H1 (cell line): ENCODE results near the gene MACF1. TPM values are rescaled to one million over a fixed set of nuclear protein-coding genes. Genes with fewer than 3 reads are reported as not detected.

Experiments
- CTCF ChIA-PET: fragments of 300-600 bp; sonication (Branson Sonifier 250); formaldehyde crosslinking; loops from one replicate; lab custom pipeline; 2021; ENCODE audit not compliant: partially characterized antibody; lab: Charles Lee
- POLR2A ChIA-PET: fragments of 300-600 bp; sonication (Branson Sonifier 250); formaldehyde crosslinking; loops from one replicate; lab custom pipeline; 2021; ENCODE audit warnings: inconsistent platforms; ENCODE audit not compliant: partially characterized antibody; lab: Charles Lee
- DNase-seq, 2 experiments: peaks; one replicate each; pipeline versions ENCODE4 v3.0.0 to v3.0.0-alpha.2; 2010 to 2022; ENCODE audit warnings: low spot score in 2 of 2, low read depth in 1 of 2, mixed read lengths in 1 of 2
- FAIRE-seq: peaks from 2 replicates; lab custom pipeline; 2011; peaks lifted over from hg19 to GRCh38; lab: Jason Lieb, UNC
- H2AFZ ChIP-seq: 2 replicates; pipeline ENCODE4 v1.8.1; 2012; ENCODE audit warnings: low read length, inconsistent platforms
- H2AK5ac ChIP-seq: 2 replicates; pipeline ENCODE4 v1.6.1; 2013; ENCODE audit warnings: low read depth, low read length
- H2BK120ac ChIP-seq: replicated peaks from 2 replicates; pipeline ENCODE3; 2013; ENCODE audit warnings: low read depth, low read length, inconsistent platforms
- H2BK12ac ChIP-seq: 2 replicates; pipeline ENCODE4 v1.6.1; 2013; ENCODE audit warnings: low read depth, low read length
- H2BK15ac ChIP-seq: 2 replicates; pipeline ENCODE4 v1.6.1; 2013; ENCODE audit warnings: low read length
- H2BK20ac ChIP-seq: 2 replicates; pipeline ENCODE4 v1.6.1; 2013; ENCODE audit warnings: low read length
- H2BK5ac ChIP-seq: 2 replicates; pipeline ENCODE4 v1.6.1; 2013; ENCODE audit warnings: low read depth, low read length
- H3K14ac ChIP-seq: 2 replicates; pipeline ENCODE4 v1.6.1; 2013; ENCODE audit warnings: inconsistent platforms; ENCODE audit not compliant: insufficient read length
- H3K18ac ChIP-seq: 2 replicates; pipeline ENCODE4 v1.6.1; 2013; ENCODE audit warnings: low read length; ENCODE audit errors: extremely low read depth
- H3K23ac ChIP-seq: 2 replicates; pipeline ENCODE4 v1.6.1; 2013; ENCODE audit warnings: inconsistent platforms; ENCODE audit not compliant: insufficient read length
- H3K23me2 ChIP-seq: 2 replicates; pipeline ENCODE4 v1.6.1; 2013; ENCODE audit warnings: low read depth, low read length
- H3K27ac ChIP-seq: 2 replicates; pipeline ENCODE4 v1.6.1; 2011; ENCODE audit warnings: low read depth, low read length, inconsistent platforms
- H3K27me3 ChIP-seq, 4 experiments: replicated peaks in 1 of 4; 1 replicate in 1 of 4; 2 replicates in 3 of 4; pipeline versions ENCODE4 v1.6.1 to v1.8.1; 2011 to 2013; ENCODE audit warnings: low read length in 3 of 4, mild to moderate bottlenecking in 3 of 4, inconsistent platforms in 2 of 4, mixed read lengths in 2 of 4, moderate library complexity in 1 of 4; ENCODE audit not compliant: control insufficient read depth in 3 of 4, insufficient read depth in 3 of 4; ENCODE audit errors: extremely low read depth in 1 of 4
- H3K36me3 ChIP-seq, 4 experiments: 2 replicates each; pipeline versions ENCODE4 v1.6.1 to v1.8.1; 2011 to 2013; ENCODE audit warnings: mild to moderate bottlenecking in 4 of 4, low read length in 3 of 4, moderate library complexity in 2 of 4, control low read depth in 1 of 4, inconsistent platforms in 1 of 4; ENCODE audit not compliant: insufficient read depth in 4 of 4, control insufficient read depth in 2 of 4
- H3K4ac ChIP-seq: replicated peaks from 2 replicates; pipeline ENCODE3; 2013; ENCODE audit warnings: low read length, low read depth, mixed read lengths, inconsistent platforms; ENCODE audit not compliant: insufficient read length
- H3K4me1 ChIP-seq, 4 experiments: replicated peaks in 1 of 4; 1 replicate in 1 of 4; 2 replicates in 3 of 4; pipeline versions ENCODE4 v1.6.1 to v1.8.1; 2011 to 2013; ENCODE audit warnings: low read length in 3 of 4, inconsistent platforms in 2 of 4, mixed read lengths in 1 of 4; ENCODE audit not compliant: insufficient read depth in 4 of 4, control insufficient read depth in 3 of 4
- H3K4me2 ChIP-seq, 2 experiments: 2 replicates each; pipeline versions ENCODE4 v1.6.1 to v1.8.1; 2011 to 2013; ENCODE audit warnings: low read depth in 2 of 2, low read length in 2 of 2, control low read depth in 1 of 2, inconsistent platforms in 1 of 2, mild to moderate bottlenecking in 1 of 2; ENCODE audit not compliant: insufficient read depth in 1 of 2
- H3K4me3 ChIP-seq, 4 experiments: fragments of 200-600, 300-600 bp in 1 of 4; sonication (generic), shearing (Covaris generic), sonication (Bioruptor Twin) in 1 of 4; 2 replicates each; pipeline versions ENCODE4 v1.5.1 to v1.8.1; 2011 to 2016; ENCODE audit warnings: low read length in 4 of 4, low read depth in 3 of 4, control low read depth in 2 of 4, inconsistent platforms in 2 of 4, mild to moderate bottlenecking in 2 of 4, mixed read lengths in 1 of 4, moderate library complexity in 1 of 4; ENCODE audit not compliant: insufficient read depth in 2 of 4; ENCODE audit errors: extremely low read depth in 1 of 4
- H3K56ac ChIP-seq: replicated peaks from 2 replicates; pipeline ENCODE3; 2013; ENCODE audit warnings: low read depth, mild to moderate bottlenecking, mixed read lengths, low read length, inconsistent platforms; ENCODE audit not compliant: insufficient read length
- H3K79me1 ChIP-seq: 2 replicates; pipeline ENCODE4 v1.6.1; 2013; ENCODE audit warnings: low read depth, low read length, control low read depth
- H3K79me2 ChIP-seq, 2 experiments: 2 replicates each; pipeline versions ENCODE4 v1.6.1 to v1.8.1; 2012 to 2013; ENCODE audit warnings: low read length in 2 of 2, mild to moderate bottlenecking in 2 of 2, inconsistent platforms in 1 of 2; ENCODE audit not compliant: insufficient read depth in 2 of 2, control insufficient read depth in 1 of 2
- H3K9ac ChIP-seq, 4 experiments: replicated peaks in 1 of 4; 1 replicate in 1 of 4; 2 replicates in 3 of 4; pipeline versions ENCODE4 v1.6.1 to v1.8.1; 2011 to 2013; ENCODE audit warnings: low read depth in 3 of 4, low read length in 3 of 4, control low read depth in 2 of 4, mild to moderate bottlenecking in 2 of 4, moderate library complexity in 2 of 4, inconsistent platforms in 1 of 4; ENCODE audit errors: extremely low read depth in 1 of 4
- H3K9me3 ChIP-seq, 2 experiments: 2 replicates each; pipeline versions ENCODE4 v1.6.1 to v1.8.1; 2012 to 2013; ENCODE audit warnings: mild to moderate bottlenecking in 2 of 2, moderate library complexity in 2 of 2, control low read depth in 1 of 2, inconsistent platforms in 1 of 2, low read depth in 1 of 2, low read length in 1 of 2, mixed read lengths in 1 of 2; ENCODE audit not compliant: insufficient read depth in 2 of 2
- H4K20me1 ChIP-seq, 2 experiments: replicated peaks in 1 of 2; 2 replicates each; pipeline versions ENCODE3 to v1.8.1; 2011 to 2013; ENCODE audit warnings: inconsistent platforms in 2 of 2, low read length in 2 of 2, mild to moderate bottlenecking in 1 of 2; ENCODE audit not compliant: insufficient read depth in 2 of 2, control insufficient read depth in 1 of 2
- H4K5ac ChIP-seq: 2 replicates; pipeline ENCODE4 v1.6.1; 2013; ENCODE audit warnings: low read length, low read depth, mixed read lengths, inconsistent platforms; ENCODE audit not compliant: insufficient read length
- H4K8ac ChIP-seq: 2 replicates; pipeline ENCODE4 v1.8.0; 2013; ENCODE audit warnings: mild to moderate bottlenecking, moderate library complexity, low read length, inconsistent platforms; ENCODE audit not compliant: insufficient read depth; ENCODE audit errors: extremely low read depth
- H4K91ac ChIP-seq: replicated peaks from 2 replicates; pipeline ENCODE3; 2013; ENCODE audit warnings: low read length, mixed read lengths, inconsistent platforms; ENCODE audit not compliant: insufficient read length
- EP300 ChIP-seq, 2 experiments: IDR thresholded peaks; 1 replicate in 1 of 2; 2 replicates in 1 of 2; pipeline ENCODE4 v1.6.1; 2011 to 2012; ENCODE audit warnings: low read depth in 2 of 2, low read length in 2 of 2, mild to moderate bottlenecking in 2 of 2, borderline replicate concordance in 1 of 2, inconsistent platforms in 1 of 2, moderate library complexity in 1 of 2
- GTF2F1 ChIP-seq: IDR thresholded peaks from 2 replicates; pipeline ENCODE4 v1.6.1; 2012; ENCODE audit warnings: low read depth, low read length, improper control_type of control experiment, borderline replicate concordance
- NANOG ChIP-seq: IDR thresholded peaks from 2 replicates; pipeline ENCODE4 v1.6.1; 2011; ENCODE audit warnings: low read length, low read depth, mild to moderate bottlenecking, inconsistent platforms; ENCODE audit not compliant: insufficient read depth, poor library complexity, severe bottlenecking
- NRF1 ChIP-seq: IDR thresholded peaks from 2 replicates; pipeline ENCODE4 v1.6.1; 2011; ENCODE audit warnings: mild to moderate bottlenecking, low read depth, low read length, improper control_type of control experiment
- POLR2A ChIP-seq, 2 experiments: IDR thresholded peaks; 1 replicate in 1 of 2; 2 replicates in 1 of 2; pipeline ENCODE4 v1.6.1; 2011; ENCODE audit warnings: low read depth in 2 of 2, low read length in 2 of 2, mild to moderate bottlenecking in 2 of 2; ENCODE audit errors: control extremely low read depth in 1 of 2
- POLR2AphosphoS5 ChIP-seq: IDR thresholded peaks from 2 replicates; pipeline ENCODE4 v1.6.1; 2011; ENCODE audit warnings: low read depth, low read length
- SIN3A ChIP-seq, 2 experiments: IDR thresholded peaks in 1 of 2; conservative IDR thresholded peaks in 1 of 2; 2 replicates each; pipeline ENCODE4 v1.6.1; 2011 to 2012; ENCODE audit warnings: low read length in 2 of 2, improper control_type of control experiment in 1 of 2, low read depth in 1 of 2, mild to moderate bottlenecking in 1 of 2
- SIX5 ChIP-seq: IDR thresholded peaks from 2 replicates; pipeline ENCODE4 v1.6.1; 2011; ENCODE audit warnings: mild to moderate bottlenecking, low read depth, low read length
- WGBS, 2 experiments: shearing (Covaris generic) in 1 of 2; methylation state at CpG; one replicate each; pipeline versions ENCODE4 v1.1.6 to v1.1.7; 2013 to 2015; ENCODE audit warnings: low lambda C conversion rate in 2 of 2, mixed read lengths in 2 of 2, inconsistent platforms in 1 of 2, low coverage in 1 of 2, missing lambda C conversion rate in 1 of 2; ENCODE audit not compliant: insufficient replicate concordance in 2 of 2, insufficient coverage in 1 of 2, insufficient read length in 1 of 2; ENCODE audit errors: extremely low coverage in 1 of 2, missing lambda C conversion rate in 1 of 2; 5-methylcytosine and 5-hydroxymethylcytosine counted together
- polyA plus RNA-seq, 7 experiments: library from polyadenylated mRNA; depleted of rRNA in 3 of 7; stranded (reverse) in 5 of 7; unstranded in 2 of 7; fragments of >200 nt in 5 of 7; fragments of 200-250 nt in 2 of 7; gene quantifications; 1 replicate in 5 of 7; 2 replicates in 1 of 7; 4 replicates in 1 of 7; pipeline versions ENCODE4 v1.2.1 to v1.2.3, GENCODE V29; 2011 to 2013; ENCODE audit warnings: missing spikeins in 2 of 7, mixed read lengths in 2 of 7
- total RNA-seq: library from RNA; stranded (reverse); fragmentation: NEBNext Ultra II Directional; extraction: Animal tissue kit (Norgen Biotek cat#: 25700); gene quantifications from 2 replicates; pipeline ENCODE4 v1.2.1, GENCODE V29; 2021

Gene MACF1
- total and polyA plus RNA-seq, 2 of the 8 experiments (the other 6 are each of a cell fraction or from before 2014, with no cell fraction given) = 59.8 to 285 TPM

DNA sequence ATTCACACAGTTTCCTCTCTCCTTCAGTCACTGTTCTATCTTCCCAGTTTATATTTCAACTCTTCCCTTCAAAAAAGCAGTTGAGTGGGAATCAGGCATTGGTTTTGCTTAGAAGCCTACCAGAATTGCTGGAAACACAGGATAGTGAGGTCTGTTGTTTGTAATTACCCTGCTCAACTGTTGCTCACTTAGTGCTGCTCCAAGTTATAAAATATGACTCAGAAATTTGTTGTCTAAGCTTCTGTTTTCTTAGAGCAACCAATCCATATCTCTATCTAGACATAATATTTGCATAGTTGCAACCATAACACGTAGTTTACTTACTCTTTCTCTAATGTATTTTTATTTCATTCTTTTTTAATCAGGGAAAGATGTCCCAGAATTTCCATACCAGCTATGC is 87.9 kb downstream of the MACF1 start:
- Histone ChIP-seq H3K4ac (no peak overlapping the region), H2AFZ (no peak overlapping the region), H3K18ac (no peak overlapping the region), H4K91ac (no peak overlapping the region), H2BK15ac (no peak overlapping the region), H3K27ac (no peak overlapping the region), H3K23ac (no peak overlapping the region), H3K14ac (no peak overlapping the region), H3K4me2 (no peak overlapping the region), H3K79me2 (no peaks in the 10 kb centered on the region), H3K27me3 (no peaks in the 10 kb centered on the region), H3K9me3 (no peaks in the 10 kb centered on the region), H4K5ac (no peak overlapping the region), H2BK5ac (no peak overlapping the region), H4K20me1 (peaks cover 0 to 2% of the 10 kb centered on the region in 2 experiments), H3K23me2 (no peaks in the 10 kb centered on the region), H3K56ac (no peak overlapping the region)
- CTCF ChIA-PET = interaction anchor here (1.2 to 1.4 kb wide), 2 partner anchors 34 to 194 kb away, joined by 3 read pairs; no protein-coding TSS in a partner anchor
- POLR2A ChIA-PET = no interaction called here
- 81% methylated on average over 1 of the region's 1 CpG; no CpG with 5 or more reads in 1 of the 2 experiments for WGBS, 2 experiments
- no peak for TF ChIP-seq SIX5
- no peak for TF ChIP-seq SIN3A (conservative IDR thresholded peaks at IDR 0.05 in 1 of 2, IDR thresholded peaks at IDR 0.05 in 1 of 2; ENCODE audit: low read depth in 1 of 2, low read length in 2 of 2)
- TF ChIP-seq EP300 (IDR thresholded peaks at IDR 0.05; ENCODE audit: borderline replicate concordance in 1 of 2, low read depth in 2 of 2, low read length in 2 of 2) = no peak
- TF ChIP-seq GTF2F1 = no peak
- no peak for TF ChIP-seq NANOG
- TF ChIP-seq NRF1 = no peak
- no peak for TF ChIP-seq POLR2A (IDR thresholded peaks at IDR 0.05; ENCODE audit: control extremely low read depth in 1 of 2, low read depth in 2 of 2, low read length in 2 of 2)
- no peak for TF ChIP-seq POLR2AphosphoS5
- TF ChIP-seq, all 59 proteins: peak for 0
- Histone ChIP-seq H3K9ac (no peak overlapping the region), H3K36me3 (peaks cover 21 to 63% (median 47%) of the 10 kb centered on the region in 4 experiments), H2BK120ac (no peak overlapping the region), H4K8ac (no peak overlapping the region; the same call in 1 of the 2 replicates), H2AK5ac (no peak overlapping the region), H3K4me3 (no peak overlapping the region), H2BK12ac (no peak overlapping the region), H2BK20ac (no peak overlapping the region), H3K79me1 (no peaks in the 10 kb centered on the region; the same call in 1 of the 2 replicates), H3K4me1 (no peaks in the 10 kb centered on the region)
- DNase-seq (no peak), FAIRE-seq (no peak)
